Liver (tissue), 9 donors: Measurements from ENCODE around the gene GLI2. TPM values are rescaled to one million over a fixed set of nuclear protein-coding genes. Genes with fewer than 3 reads are reported as not detected.

Experiments
- DNase-seq: peaks from one replicate; pipeline ENCODE4 v3.0.0-alpha.2; 2017; ENCODE audit warnings: low spot score
- H3K27ac ChIP-seq, 2 donors: one replicate each; pipeline ENCODE4 v1.7.0; 2013; ENCODE audit warnings: inconsistent platforms in 2 of 2, low read length in 2 of 2, control low read depth in 1 of 2, low read depth in 1 of 2, mild to moderate bottlenecking in 1 of 2
- H3K27me3 ChIP-seq, 4 donors: one replicate each; pipeline versions ENCODE4 v1.6.1 to v1.7.0; 2013; ENCODE audit warnings: low read length in 3 of 4, inconsistent platforms in 1 of 4, mild to moderate bottlenecking in 1 of 4, moderate library complexity in 1 of 4; ENCODE audit not compliant: control insufficient read depth in 4 of 4, insufficient read depth in 4 of 4
- H3K36me3 ChIP-seq, 4 donors: one replicate each; pipeline versions ENCODE4 v1.6.1 to v1.7.0; 2013; ENCODE audit warnings: low read length in 3 of 4, mild to moderate bottlenecking in 3 of 4, low read depth in 1 of 4, moderate library complexity in 1 of 4; ENCODE audit not compliant: control insufficient read depth in 4 of 4, insufficient read depth in 3 of 4
- H3K4me1 ChIP-seq, 4 donors: one replicate each; pipeline versions ENCODE4 v1.6.1 to v1.7.0; 2013; ENCODE audit warnings: low read length in 3 of 4, mild to moderate bottlenecking in 3 of 4, moderate library complexity in 1 of 4; ENCODE audit not compliant: control insufficient read depth in 4 of 4, insufficient read depth in 4 of 4
- H3K4me3 ChIP-seq, 3 donors: one replicate each; pipeline versions ENCODE4 v1.6.1 to v1.7.0; 2013; ENCODE audit warnings: low read length in 3 of 3, control low read depth in 1 of 3, low read depth in 1 of 3, mild to moderate bottlenecking in 1 of 3
- H3K9ac ChIP-seq, 2 donors: one replicate each; pipeline ENCODE4 v1.7.0; 2013; ENCODE audit warnings: low read length in 2 of 2, mild to moderate bottlenecking in 2 of 2, moderate library complexity in 2 of 2, control low read depth in 1 of 2, low read depth in 1 of 2
- H3K9me3 ChIP-seq, 4 donors: one replicate each; pipeline versions ENCODE4 v1.6.1 to v1.7.0; 2013; ENCODE audit warnings: low read length in 3 of 4; ENCODE audit not compliant: control insufficient read depth in 4 of 4
- ATF3 ChIP-seq: IDR thresholded peaks from 2 replicates; pipeline ENCODE4 v1.6.1; 2016; ENCODE audit warnings: antibody characterized with exemption
- CTCF ChIP-seq: fragments of 150-350 bp; IDR thresholded peaks from 2 replicates; pipeline ENCODE4 v1.5.1; 2017; ENCODE audit warnings: improper control_type of control experiment, low read depth, low read length; ENCODE audit not compliant: missing input control
- EGR1 ChIP-seq, 2 donors: IDR thresholded peaks; 2 replicates each; pipeline ENCODE4 v1.6.1; 2016 to 2018; ENCODE audit warnings: antibody characterized with exemption in 2 of 2, low read depth in 2 of 2
- FOXA1 ChIP-seq: IDR thresholded peaks from 2 replicates; pipeline ENCODE4 v1.6.1; 2016; ENCODE audit warnings: antibody characterized with exemption
- FOXA2 ChIP-seq: IDR thresholded peaks from 2 replicates; pipeline ENCODE4 v1.6.1; 2016; ENCODE audit warnings: antibody characterized with exemption
- GABPA ChIP-seq, 2 donors: IDR thresholded peaks in 1 of 2; conservative IDR thresholded peaks in 1 of 2; 2 replicates each; pipeline ENCODE4 v1.6.1; 2016; ENCODE audit warnings: antibody characterized with exemption in 2 of 2, mild to moderate bottlenecking in 1 of 2, moderate library complexity in 1 of 2
- HNF4A ChIP-seq, 2 donors: conservative IDR thresholded peaks; 2 replicates each; pipeline ENCODE4 v1.6.1; 2016; ENCODE audit warnings: antibody characterized with exemption in 2 of 2, mild to moderate bottlenecking in 2 of 2
- HNF4G ChIP-seq: IDR thresholded peaks from 2 replicates; pipeline ENCODE4 v1.6.1; 2016; ENCODE audit warnings: antibody characterized with exemption
- JUND ChIP-seq, 2 donors: IDR thresholded peaks; 2 replicates each; pipeline ENCODE4 v1.6.1; 2016; ENCODE audit warnings: antibody characterized with exemption in 2 of 2
- MAX ChIP-seq: IDR thresholded peaks from 2 replicates; pipeline ENCODE4 v1.6.1; 2016; ENCODE audit warnings: antibody characterized with exemption
- NR2F2 ChIP-seq: IDR thresholded peaks from 2 replicates; pipeline ENCODE4 v1.6.1; 2016; ENCODE audit warnings: antibody characterized with exemption
- RAD21 ChIP-seq, 2 donors: IDR thresholded peaks; 2 replicates each; pipeline ENCODE4 v1.6.1; 2016; ENCODE audit warnings: antibody characterized with exemption in 2 of 2, mild to moderate bottlenecking in 2 of 2
- REST ChIP-seq: IDR thresholded peaks from 2 replicates; pipeline ENCODE4 v1.6.1; 2016; ENCODE audit warnings: antibody characterized with exemption, mild to moderate bottlenecking
- RXRA ChIP-seq, 2 donors: IDR thresholded peaks; 2 replicates each; pipeline ENCODE4 v1.6.1; 2017 to 2018; ENCODE audit warnings: antibody characterized with exemption in 2 of 2, mild to moderate bottlenecking in 1 of 2
- SP1 ChIP-seq: IDR thresholded peaks from 2 replicates; pipeline ENCODE4 v1.6.1; 2018; ENCODE audit warnings: antibody characterized with exemption, mild to moderate bottlenecking
- TAF1 ChIP-seq: conservative IDR thresholded peaks from 2 replicates; pipeline ENCODE4 v1.6.1; 2016; ENCODE audit warnings: antibody characterized with exemption, mild to moderate bottlenecking
- YY1 ChIP-seq: IDR thresholded peaks from 2 replicates; pipeline ENCODE4 v1.6.1; 2016; ENCODE audit warnings: antibody characterized with exemption, mild to moderate bottlenecking
- ZBTB33 ChIP-seq: IDR thresholded peaks from 2 replicates; pipeline ENCODE4 v1.6.1; 2016; ENCODE audit warnings: antibody characterized with exemption
- WGBS: extraction: QIAGEN DNeasy Blood & Tissue Kit; methylation state at CpG from one replicate; pipeline ENCODE4 v1.1.7; 2013; 5-methylcytosine and 5-hydroxymethylcytosine counted together
- polyA plus RNA-seq, 2 donors: library from polyadenylated mRNA; stranded (reverse) in 1 of 2; unstranded in 1 of 2; fragments of 200-250 nt in 1 of 2; fragments of >200 nt in 1 of 2; fragmentation: Nextera tagmentation in 1 of 2; extraction: Ambion mirVana in 1 of 2; gene quantifications; one replicate each; pipeline versions ENCODE4 v1.2.1 to v1.2.3, GENCODE V29; 2013 to 2015
- total RNA-seq, 2 donors: library from RNA; depleted of rRNA; stranded (reverse); fragments of >200 nt; gene quantifications; one replicate each; pipeline ENCODE4 v1.2.3, GENCODE V29; 2014
- donor health status: healthy.
- donor health status: healthy.
- donor health status: healthy.
- donor health status: healthy.
- donor health status: healthy.

Gene GLI2
- total and polyA plus RNA-seq, 4 donors, result 0.04 to 0.16 (median 0.11) TPM

- DNase-seq, result no peak
- 68% methylated on average over 14 of the region's 14 CpGs for WGBS
These were observed 26.6 kb upstream of the GLI2 start for GRCh38 chr2:120708944-120709607.

GRCh38 chr2:120709608-120710041 lies 26.0 kb upstream of the GLI2 start:
- Histone ChIP-seq H3K4me3 (no peak overlapping the region), H3K9ac (no peak overlapping the region), H3K27me3 (peaks cover 0 to 2% (median 0%) of the 10 kb centered on the region in 4 donors), H3K4me1 (no peaks in the 10 kb centered on the region), H3K9me3 (no peaks in the 10 kb centered on the region), H3K36me3 (no peaks in the 10 kb centered on the region), H3K27ac (no peak overlapping the region)
- WGBS, result 34% methylated on average over 5 of the region's 5 CpGs
- TF ChIP-seq FOXA2 (no peak), YY1 (no peak), EGR1 (IDR thresholded peaks at IDR 0.05; ENCODE audit: low read depth in 2 of 2) (no peak), MAX (no peak), RAD21 (IDR thresholded peaks at IDR 0.05) (no peak), HNF4G (no peak), CTCF (no peak), HNF4A (conservative IDR thresholded peaks at IDR 0.05) (no peak), FOXA1 (no peak), ATF3 (no peak), REST (no peak), JUND (IDR thresholded peaks at IDR 0.05) (no peak), SP1 (no peak), TAF1 (no peak), GABPA (IDR thresholded peaks at IDR 0.05 in 1 of 2, conservative IDR thresholded peaks at IDR 0.05 in 1 of 2) (no peak), ZBTB33 (no peak), NR2F2 (no peak), RXRA (IDR thresholded peaks at IDR 0.05) (no peak)
- DNase-seq, result no peak

More at GRCh38 chr2:120708944-120709607, 26.6 kb upstream of the GLI2 start:
- no peak overlapping the region for H3K4me3 ChIP-seq
- H3K27me3 ChIP-seq, result peaks cover 0 to 2% (median 0%) of the 10 kb centered on the region in 4 donors
- no peak for TF ChIP-seq RXRA (IDR thresholded peaks at IDR 0.05)
- TF ChIP-seq ZBTB33, result no peak
- no peaks in the 10 kb centered on the region for H3K36me3 ChIP-seq
- H3K4me1 ChIP-seq, result no peaks in the 10 kb centered on the region
- H3K9ac ChIP-seq, result no peak overlapping the region
- H3K9me3 ChIP-seq, result no peaks in the 10 kb centered on the region
- H3K27ac ChIP-seq, result no peak overlapping the region
